SK-N-SH treated with all-trans-retinoic acid at 6 μM for 48 hours (cell line): ENCODE results near the gene BTG2.

Experiments used
- ARNTL ChIP-seq: fragments of 450-650 bp; formaldehyde crosslinking; IDR thresholded peaks from 2 replicates; pipeline ENCODE4 v1.5.0; 2020; ENCODE audit warnings: low read depth, mild to moderate bottlenecking, moderate library complexity, borderline replicate concordance
- POU6F1 ChIP-seq: fragments of 250-450 bp; sonication (Bioruptor Pico); IDR thresholded peaks from 2 replicates; pipeline ENCODE4 v1.8.0; 2021; ENCODE audit warnings: low read depth, mild to moderate bottlenecking, moderate library complexity, borderline replicate concordance
- PPARA ChIP-seq: fragments of 250-450 bp; sonication (Bioruptor Pico); IDR thresholded peaks from 2 replicates; pipeline ENCODE4 v1.5.0; 2020; ENCODE audit warnings: mild to moderate bottlenecking, borderline replicate concordance
- SNAI2 ChIP-seq: fragments of 250-450 bp; sonication (Bioruptor Pico); IDR thresholded peaks from 2 replicates; pipeline ENCODE4 v1.5.0; 2020; ENCODE audit warnings: mild to moderate bottlenecking, moderate library complexity
- ZFP3 ChIP-seq: fragments of 250-450 bp; sonication (Bioruptor Pico); IDR thresholded peaks from 2 replicates; pipeline ENCODE4 v1.5.0; 2020; ENCODE audit warnings: mild to moderate bottlenecking, moderate library complexity

GRCh38 chr1:203302456-203302855 lies 2.9 kb upstream of the BTG2 start:
- TF ChIP-seq PPARA (CRISPR knock-in tag) (no peak), ZFP3 (no peak), SNAI2 (CRISPR knock-in tag) (no peak), ARNTL (CRISPR knock-in tag) (no peak), POU6F1 (CRISPR knock-in tag) (no peak)
